HG03342 (cell line): ENCODE results near the gene STK32C.

Experiments
- ATAC-seq: cut with Tn5 transposase; IDR thresholded peaks from one replicate; pipeline ENCODE4 v1.9.1; 2021; ENCODE audit warnings: mild to moderate bottlenecking, moderate library complexity; ENCODE audit not compliant: unreplicated experiment

The STK32C gene

DNA sequence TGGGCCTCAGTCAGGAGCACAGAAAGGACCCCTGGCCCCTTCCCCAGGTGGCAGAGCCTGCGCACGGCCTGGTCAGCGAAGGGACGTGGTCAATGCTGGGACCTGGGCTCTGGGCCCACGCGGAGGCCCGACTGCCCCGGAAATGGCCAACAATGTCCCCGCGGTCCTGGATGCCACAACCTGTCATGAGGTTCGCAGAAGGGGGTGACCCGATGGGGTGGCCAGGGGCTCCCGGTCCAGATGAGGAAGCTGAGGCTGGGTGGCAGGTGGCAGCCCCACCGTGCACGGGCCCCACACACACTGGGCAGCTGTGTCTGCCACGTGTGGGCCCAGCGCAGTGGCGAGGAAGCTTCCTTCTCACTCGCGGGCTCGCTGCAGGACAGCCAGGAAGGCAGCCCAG, 71.6 kb downstream of the STK32C start:
- ATAC-seq, result no peak

DNA sequence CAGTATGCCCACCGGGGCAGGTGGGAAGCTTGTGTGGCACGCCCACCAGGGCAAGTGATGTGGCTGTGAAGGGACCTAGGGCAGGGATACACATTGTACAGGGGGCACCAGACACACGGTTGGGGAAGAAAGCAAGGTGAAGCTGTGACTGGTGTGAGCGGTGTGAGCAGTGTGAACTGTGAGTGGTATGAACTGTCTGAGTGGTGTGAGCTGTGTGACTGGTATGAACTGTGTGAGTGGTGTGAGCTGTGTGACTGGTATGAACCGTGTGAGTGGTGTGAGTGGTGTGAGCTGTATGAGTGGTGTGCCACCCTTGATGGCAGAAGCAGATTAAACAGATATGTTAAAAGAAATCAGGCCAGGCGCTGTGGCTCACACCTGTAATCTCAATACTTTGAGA, 72.9 kb downstream of the STK32C start:
- no peak for ATAC-seq

DNA sequence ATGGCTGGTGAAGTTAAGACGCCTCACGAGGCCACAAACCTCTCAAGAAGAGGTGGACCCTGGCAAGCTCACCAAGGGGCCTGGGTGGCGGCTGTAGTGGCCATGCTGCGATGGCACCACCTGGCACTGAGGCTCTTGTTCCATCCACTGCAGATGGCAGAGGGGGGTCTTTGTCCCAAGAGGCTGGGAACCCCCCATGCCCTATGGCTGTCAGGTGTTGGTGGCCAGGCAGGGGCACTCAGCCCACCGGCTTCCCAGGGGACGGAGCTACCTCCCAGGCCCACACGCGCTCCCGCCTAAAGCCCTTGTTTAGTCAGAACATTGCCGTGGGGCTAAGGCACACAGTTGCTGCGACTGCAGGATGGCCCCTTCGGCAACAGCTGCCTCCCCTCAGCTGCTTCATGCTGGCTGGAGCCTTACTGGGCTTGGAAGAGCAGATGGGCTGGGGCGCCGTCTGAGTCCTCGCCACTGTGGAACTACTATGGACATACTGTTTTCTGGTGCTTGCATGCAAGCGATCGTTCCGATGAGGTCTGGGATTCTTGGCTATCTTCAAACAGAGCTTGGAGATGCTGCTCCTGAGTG, 74.2 kb downstream of the STK32C start:
- ATAC-seq, result no peak

DNA sequence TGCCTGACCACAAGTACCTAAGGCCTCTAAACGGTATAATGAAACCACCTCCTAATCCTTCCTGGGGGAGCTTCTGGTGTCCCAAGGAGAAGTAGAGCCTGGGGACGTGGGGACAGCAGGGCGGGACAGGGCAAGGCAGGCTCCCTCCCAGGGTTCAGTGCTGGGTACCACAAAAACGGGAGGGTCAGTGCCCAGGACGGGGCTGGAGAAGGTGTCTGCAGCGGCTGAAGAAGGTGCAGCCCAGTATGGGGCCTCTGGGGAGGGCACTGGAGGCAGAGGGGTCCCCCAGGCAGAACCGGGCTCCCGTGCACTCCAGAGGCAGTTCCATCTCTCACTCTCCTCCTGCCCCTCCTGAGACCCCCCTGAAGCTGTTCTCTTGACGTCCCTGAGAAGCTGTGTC, 74.8 kb downstream of the STK32C start:
- ATAC-seq, result no peak

DNA sequence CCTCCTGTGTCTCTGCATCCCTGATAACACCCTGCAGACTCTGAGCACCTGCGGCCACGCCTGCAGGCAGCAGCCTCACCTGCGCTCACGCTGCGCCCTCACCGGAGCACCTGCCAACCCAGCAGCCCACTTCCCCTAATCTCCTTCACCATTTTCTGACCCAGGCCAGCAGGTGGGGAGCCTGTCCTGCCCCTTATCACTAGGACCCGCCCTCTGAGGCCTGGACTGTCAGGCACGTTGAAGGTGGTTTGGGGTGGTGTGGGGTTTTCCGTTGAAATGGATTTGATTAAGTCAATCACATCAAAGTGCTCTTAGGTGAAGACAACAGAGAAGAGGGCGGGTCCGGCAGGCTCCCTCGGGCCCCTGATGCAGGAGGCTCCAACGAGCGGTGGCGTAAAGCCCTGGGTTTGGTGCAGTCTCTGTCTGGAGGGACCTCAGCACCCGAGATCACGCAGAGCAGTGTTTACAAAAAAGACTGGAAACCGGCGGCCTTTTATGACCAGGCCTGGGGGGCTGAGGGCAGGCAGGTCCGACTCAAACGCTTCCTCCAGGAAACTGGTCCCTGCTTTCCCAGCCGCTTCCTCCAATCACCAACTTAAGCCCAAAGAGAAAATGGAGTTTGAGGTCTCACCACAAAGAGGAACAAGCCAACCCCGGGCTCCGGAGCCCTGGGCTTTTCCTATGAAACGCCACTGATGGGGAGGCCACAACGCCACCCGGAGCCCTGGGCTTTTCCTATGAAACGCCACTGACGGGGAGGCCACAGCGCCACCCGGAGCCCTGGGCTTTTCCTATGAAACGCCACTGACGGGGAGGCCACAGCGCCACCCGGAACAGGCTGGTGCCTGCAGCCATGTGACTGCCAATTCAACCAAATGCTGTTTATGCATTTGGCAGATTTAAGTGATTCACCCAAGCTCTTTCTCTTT, 75.5 kb downstream of the STK32C start:
- no peak for ATAC-seq

DNA sequence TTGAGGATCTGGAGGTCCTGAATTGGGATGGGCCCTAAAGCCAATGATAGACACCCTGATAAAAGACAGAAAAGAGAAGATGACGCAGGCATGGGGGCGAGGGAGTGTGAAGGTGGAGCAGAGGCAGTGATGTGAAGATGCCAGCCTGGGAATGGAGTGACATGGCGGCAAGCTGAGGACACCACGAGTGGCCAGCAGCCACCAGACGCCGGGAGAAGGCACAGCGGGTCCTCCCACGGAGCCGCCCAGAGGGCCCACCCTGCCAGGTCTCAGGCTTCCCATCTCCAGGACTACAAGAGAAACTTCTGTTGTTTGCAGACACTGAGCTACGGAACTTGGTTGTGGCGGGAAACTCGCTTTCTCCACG, 76.1 kb downstream of the STK32C start:
- no peak for ATAC-seq

DNA sequence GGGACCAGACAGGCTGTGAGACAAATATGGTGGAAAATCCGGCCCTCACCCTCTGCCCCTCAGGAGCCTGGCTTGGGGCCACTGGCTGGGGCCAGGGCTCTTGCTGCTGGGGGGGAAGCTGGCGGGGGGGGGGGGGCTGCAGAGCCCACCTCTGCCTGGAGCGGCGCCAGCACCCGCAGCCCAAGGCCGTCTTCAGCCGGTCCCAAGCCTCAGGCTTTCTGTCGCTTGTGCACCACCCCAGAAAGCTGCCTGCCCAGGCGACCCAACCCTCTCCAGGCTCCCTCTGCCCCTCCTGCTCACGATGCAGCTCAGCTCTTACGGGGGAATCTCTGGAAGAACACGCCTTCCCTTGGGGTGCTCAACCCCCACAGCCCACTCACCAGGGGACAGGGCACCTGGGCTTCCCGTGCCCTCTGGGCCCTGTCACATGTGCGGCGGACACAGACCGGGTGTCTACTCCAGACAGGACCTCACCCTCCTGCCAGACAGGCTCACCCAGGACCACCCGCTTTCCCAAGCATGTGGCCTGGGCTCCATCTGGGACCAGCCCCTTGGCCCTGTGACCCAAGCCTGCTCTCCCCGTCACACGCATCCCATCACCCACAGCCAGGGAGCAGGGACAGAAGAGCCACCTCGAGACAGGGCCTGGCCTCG, 77.1 kb downstream of the STK32C start:
- no peak for ATAC-seq

DNA sequence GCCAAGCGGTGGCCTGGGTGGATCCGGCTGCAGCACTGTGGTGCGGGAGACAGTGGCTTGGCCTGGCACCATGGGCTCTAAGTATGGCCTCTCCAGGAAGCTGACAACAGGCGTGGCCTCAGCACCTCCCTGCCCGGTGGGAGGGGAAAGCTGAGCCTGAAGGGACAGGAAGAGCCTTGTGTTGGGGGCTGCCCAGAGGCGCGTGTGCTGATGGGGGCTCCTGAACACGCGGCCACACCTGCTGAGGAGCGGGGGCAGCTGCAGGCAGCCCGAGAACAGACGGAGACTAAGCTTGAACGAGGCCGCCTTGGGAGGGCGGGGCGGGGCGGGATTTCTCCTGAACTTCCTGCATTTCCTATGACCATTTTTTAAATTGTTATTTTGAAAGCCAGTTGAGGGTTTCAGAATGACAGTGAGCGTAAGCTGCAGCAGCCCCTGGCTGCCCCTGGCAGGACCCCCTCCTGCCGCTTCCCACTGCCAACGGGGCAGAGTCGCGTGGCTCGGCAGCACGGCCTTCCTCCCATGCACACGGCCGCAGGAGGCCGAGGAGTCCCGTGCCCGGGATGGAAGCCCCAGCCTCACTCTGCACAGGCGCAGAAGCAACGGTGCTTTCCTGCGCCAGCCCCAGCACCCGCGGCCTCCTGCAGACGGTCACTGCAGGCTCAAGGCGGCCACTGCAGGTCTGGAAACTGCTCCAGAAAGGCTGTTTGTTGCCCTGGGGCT, 77.8 kb downstream of the STK32C start:
- no peak for ATAC-seq

DNA sequence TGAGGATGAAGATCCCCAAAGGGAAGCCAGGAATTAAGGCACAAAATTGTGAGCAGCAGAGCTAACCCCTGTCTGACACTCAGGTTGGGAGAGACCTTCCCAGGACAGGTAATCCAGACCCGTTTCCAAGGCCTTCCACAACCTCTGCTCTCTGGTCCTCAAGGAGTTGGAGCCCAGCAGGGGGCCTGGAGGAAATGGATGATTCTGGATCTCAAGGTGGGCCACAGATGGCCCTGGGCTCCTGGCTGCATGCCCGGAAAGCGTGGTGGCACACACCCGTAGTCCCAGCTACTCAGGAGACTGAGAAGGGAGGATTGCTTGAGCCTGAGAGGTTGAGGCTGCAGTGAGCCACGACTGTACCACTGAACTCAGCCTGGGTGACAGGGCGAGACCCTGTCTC, 78.7 kb downstream of the STK32C start:
- ATAC-seq, result no peak

DNA sequence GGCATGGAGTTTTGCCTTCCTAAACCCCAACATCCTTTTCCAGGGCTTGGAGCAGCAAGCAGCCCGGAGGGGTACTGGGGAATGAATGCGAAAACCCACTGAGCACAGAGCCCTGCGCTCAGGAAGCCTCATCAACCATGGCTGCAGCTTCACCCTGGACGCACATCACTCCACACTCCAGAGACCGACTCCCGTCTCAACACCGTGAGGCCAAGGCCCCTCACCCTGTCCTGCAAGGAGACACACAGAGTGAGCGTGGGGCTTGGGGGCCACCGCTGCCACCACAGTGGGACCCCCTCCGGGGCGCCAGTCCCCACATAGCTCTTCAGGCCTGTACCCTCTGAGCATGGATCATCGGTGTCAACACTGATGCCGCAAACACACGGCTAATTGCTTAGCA, 79.1 kb downstream of the STK32C start:
- ATAC-seq, result no peak

DNA sequence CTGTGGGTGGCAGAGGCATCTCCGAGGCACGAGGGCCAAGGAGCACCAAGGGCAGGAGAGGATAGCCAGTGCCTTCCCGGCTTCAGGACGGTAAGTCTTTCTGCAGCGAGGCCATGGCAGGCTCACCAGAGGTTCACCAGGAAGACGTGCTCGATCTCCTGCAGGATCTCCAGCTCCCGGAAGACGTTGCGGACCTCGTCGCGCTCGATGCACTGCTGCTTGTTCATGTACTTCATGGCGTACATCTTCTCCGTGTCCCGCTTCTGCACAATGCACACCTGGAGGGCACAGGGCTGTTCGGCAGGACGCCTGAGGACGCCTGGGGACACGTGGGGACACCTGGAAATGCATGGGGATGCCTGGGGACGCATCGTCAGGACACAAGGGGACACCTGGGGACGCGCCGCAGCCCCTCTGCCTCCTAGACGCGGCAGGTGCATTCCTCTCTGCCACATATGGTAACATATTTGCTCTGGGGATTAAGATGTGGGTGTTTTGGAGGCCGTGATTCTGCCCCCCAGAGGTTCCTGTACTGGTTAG, 79.8 kb downstream of the STK32C start:
- no peak for ATAC-seq

DNA sequence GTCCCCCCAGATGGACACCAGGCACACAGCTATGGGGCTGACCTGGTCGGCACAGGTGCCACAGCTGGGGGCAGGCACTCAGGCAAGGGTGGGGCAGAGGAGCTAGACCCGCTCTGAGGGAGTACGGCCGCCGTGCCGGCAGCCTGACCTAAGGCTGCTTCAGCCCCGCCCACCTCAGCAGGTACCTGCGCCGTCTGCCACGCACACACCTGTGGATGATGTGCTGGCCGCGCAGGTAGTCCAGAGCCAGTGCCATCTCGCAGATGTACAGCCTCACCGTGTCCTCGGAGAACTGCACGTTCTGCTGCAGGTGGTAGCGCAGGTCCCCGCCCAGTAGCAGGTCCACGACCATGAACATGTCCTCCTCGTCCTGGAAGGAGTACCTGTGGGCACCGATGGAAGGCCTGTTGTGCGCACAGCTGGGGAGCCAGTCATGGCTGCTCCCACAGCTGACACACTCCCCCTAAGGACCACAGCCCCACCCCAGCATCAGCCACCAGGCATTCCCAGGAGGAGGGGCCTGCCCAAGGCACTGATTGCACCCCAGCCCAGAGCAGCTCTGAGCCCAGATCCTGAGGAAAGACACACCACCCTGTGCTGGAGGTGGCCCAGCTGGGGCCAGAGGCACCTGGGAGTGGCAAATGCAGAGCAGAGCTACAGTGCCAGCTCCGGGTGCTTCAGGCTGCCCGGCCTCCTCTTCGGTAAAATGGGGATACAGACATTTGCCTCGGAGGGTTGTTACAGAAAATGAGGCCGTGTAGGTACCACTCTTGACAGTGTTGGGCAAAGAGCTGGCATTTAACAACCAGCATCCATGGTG, 81.0 kb downstream of the STK32C start:
- ATAC-seq, result no peak

DNA sequence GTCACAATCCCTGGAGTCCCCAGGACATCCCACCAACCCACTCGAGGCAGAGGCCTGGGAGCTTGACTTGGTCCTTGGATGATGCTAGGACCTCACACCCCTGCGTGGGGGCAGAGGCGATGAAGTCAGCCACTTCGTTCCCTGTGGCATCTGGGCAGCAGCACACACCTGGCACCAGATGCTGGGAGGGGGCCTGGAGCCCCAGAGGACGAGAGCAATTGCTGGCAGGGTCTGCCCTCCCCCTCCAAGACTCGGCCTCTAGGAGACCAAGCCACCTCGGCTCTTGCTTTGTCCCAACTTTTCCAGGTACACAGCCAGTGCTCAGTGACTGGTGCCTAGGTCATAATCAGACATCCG, 81.9 kb downstream of the STK32C start:
- ATAC-seq, result no peak

DNA sequence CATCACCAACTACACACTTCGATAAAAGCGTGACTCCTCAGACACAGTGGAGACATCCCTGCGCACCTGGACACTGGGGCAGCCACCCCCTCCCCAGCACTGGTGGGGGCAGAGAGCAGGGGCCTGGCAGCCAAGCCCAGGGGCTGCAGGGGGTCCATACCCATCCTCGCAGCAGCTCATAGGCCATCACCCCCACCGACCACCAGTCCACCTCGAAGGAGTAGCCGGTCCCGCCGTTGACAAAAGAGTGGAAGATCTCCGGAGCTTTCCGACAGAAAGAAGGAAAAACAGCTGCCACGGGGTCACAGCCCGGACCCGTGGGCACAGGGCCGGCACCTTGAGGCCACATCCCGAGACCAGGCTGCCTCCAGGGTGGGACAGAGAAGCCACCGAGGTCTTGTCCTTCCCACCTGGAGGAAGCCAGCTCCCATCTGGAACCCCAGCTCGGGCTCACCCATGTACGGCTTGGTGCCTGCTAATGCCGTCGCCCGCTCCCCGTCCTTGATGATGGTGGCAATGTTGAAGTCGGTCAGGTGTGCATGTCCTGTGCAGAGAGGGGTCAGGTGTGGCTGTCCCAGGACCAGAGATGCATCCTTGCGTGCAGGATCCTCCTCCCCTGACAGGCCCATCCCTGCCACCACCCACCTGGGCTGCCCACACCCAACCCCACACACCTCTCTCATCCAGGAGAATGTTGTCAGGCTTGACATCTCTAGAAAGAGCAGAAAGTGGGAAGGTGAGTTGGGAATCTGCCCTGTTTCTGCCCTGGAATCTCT, 82.5 kb downstream of the STK32C start:
- no peak for ATAC-seq

DNA sequence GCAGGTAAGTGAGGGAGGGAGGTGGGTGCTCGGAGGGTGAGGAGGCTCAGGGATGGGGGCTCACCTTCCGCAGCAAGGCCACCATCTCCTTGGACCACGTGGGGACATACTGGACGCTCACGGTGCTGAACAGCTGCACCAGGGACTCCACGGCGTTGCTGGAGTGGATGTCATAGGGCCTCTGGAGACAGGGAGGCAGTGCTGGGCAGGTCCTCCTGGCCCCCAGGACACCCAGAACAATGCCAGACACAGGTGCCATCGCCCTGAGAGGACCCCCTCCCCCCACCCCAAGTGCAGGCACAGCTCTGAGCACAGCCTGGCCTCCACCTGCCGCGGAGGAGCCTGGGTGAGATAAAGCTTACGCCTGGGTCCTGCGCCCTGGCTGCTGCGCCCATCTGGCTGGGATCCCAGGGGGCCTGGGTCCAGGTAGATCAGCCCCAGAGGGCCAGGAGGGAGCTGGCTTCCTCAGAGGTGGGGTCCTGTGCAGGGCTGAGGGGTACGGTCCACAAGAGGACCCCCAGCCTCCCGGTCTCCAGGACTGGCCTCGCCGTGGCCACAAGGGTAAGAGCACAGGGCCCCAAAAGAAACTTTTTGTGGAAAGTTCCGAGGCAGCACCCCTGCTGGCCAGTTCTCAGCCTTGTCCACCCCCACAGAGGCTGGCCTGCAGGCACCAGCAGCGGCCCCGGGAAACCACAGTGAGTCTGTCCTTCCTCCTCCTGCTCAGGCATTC, 83.2 kb downstream of the STK32C start:
- ATAC-seq, result no peak

DNA sequence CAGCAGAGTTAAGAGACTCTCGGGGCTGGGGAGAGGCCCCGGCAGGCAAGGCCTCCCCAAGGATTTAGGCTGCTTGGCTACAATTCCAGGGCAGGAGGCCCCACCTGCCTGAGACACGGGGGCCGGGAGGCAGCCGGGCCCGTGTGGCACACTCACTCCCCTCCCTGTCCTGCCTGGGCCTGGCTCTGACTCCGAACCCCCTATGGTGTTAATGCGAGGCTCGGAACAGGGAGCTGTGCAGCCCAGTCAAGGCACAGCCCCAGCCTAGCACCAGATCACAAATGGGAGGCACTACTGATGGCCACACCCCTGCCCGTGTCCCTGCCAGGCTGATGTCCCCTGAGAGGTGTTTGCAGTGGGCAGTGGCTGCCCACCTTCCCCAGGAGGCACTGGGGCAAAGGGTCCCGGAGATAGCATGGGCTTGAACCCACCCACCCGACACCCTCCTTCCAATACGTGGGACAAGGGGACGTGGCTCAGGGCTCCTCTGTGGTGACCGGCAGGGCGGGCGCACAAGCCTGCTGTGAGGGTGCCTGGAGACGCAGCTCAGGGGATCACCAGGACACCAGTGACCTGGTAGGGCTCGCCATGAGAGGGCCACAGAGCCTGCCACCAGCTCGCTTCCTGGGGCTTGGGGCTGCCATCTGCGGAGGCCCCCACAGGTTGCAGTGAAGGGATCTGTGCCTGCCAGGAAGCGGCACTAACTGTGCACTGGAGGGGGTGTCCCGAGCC, 84.0 kb downstream of the STK32C start:
- ATAC-seq, result no peak

DNA sequence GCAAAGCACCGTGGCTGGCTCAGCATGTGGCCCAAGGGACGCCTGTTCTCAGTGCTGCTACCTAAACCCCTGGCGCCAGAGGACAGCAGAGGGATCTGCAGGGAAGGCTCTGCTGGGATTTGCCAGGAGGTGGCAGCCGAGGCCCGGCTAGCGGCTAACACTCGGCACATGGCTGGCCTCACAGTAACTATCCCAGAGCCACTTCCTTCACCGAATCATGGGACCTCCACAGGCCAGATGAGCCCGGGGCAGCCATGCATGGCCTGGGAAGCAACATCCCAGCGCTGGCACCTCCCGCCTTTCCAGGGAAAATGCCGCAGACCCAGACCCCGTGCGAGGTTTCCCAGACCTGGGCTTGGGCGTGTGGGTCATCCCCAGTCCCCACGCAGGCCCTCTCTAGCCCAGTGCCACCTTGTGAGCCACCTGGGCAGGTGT, 84.6 kb downstream of the STK32C start:
- peak; percentile 76 for ATAC-seq

DNA sequence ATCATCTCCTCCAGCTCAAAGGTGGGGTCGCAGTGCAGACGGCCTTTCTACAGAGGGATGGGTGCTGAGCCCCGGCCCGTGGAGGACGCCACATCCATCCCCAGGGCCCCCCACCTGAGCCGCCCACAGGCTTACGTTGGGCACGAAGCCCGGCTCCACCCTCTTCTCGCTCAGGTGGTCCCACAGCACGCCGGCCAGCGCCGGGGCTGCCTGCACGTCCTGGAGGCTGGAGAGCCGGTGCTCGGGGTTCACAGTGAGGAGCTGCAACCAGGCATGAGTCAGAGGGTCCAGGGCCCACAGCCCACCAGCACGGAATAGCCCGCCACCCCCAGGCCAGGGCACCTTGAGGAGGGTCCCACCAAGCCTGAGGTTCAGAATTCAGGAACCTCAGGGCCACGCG, 85.0 kb downstream of the STK32C start:
- ATAC-seq, result no peak
